ENCODE data around the gene PTPRT. TPM values are rescaled to one million over a fixed set of nuclear protein-coding genes. Genes with fewer than 3 reads are reported as not detected.
"Not testable (repeated sequence)": the region's sequence is repeated elsewhere in the genome, so short reads cannot be mapped to it uniquely, and the experiment has no call there.

Gene PTPRT
- total RNA-seq, 4 donors from 2014 or later = 0.72 to 2.5 (median 1.4) TPM

DNA sequence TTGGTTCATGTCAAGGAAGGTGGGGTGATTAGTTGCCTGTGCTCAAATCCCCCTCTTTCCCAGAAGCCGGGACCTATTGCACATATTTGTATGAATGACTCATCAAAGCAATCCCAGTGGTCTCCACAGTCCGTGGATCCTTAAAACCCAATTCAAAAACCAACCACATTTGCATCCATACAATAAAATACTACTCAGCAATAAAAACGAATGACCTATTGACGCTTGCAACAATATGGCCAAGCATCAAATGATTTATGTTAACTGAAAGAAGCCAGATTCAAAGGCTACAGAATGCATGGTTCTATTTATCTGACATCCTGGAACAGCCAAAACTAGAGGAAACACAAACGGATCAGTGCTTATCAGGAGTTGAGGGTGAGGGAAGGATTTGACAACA, 275.4 kb downstream of the PTPRT start:
- WGBS = 47% methylated on average over 5 of the region's 5 CpGs
- Histone ChIP-seq H3K27ac (no peak overlapping the region), H3K36me3 (no peaks in the 10 kb centered on the region), H3K9me3 (peaks cover 5% of the 10 kb centered on the region), H3K4me3 (no peak overlapping the region), H3K4me1 (no peaks in the 10 kb centered on the region), H3K27me3 (no peaks in the 10 kb centered on the region)
- DNase-seq (ENCODE audit: low spot score in 2 of 2) = no peak
- TF ChIP-seq POLR2A (IDR thresholded peaks at IDR 0.05) (no peak), EP300 (IDR thresholded peaks at IDR 0.05) (no peak), POLR2AphosphoS5 (IDR thresholded peaks at IDR 0.05) (no peak)
- TF ChIP-seq, protein P1, sequence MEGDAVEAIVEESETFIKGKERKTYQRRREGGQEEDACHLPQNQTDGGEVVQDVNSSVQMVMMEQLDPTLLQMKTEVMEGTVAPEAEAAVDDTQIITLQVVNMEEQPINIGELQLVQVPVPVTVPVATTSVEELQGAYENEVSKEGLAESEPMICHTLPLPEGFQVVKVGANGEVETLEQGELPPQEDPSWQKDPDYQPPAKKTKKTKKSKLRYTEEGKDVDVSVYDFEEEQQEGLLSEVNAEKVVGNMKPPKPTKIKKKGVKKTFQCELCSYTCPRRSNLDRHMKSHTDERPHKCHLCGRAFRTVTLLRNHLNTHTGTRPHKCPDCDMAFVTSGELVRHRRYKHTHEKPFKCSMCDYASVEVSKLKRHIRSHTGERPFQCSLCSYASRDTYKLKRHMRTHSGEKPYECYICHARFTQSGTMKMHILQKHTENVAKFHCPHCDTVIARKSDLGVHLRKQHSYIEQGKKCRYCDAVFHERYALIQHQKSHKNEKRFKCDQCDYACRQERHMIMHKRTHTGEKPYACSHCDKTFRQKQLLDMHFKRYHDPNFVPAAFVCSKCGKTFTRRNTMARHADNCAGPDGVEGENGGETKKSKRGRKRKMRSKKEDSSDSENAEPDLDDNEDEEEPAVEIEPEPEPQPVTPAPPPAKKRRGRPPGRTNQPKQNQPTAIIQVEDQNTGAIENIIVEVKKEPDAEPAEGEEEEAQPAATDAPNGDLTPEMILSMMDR (IDR thresholded peaks at IDR 0.05) = no peak

DNA sequence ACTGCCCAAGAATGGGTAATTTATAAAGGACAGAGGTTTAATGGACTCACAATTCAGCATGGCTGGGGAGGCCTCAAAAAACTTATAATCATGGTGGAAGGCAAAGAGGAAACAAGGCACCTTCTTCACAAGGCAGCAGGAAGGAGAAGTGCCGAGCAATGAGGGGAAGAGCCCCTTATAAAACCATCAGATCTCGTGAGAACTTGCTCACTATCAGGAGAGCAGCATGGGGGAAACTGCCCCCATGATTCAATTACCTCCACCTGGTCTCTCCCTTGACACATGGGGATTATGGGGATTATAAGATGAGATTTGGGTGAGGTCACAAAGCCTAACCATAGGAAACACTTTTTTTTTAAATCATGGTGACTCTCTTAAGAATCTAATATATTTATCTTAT, 278.9 kb downstream of the PTPRT start:
- not testable (repeated sequence) for H3K4me1 ChIP-seq; H3K27ac ChIP-seq; H3K36me3 ChIP-seq; H3K4me3 ChIP-seq; DNase-seq (ENCODE audit: low spot score in 2 of 2); H3K9me3 ChIP-seq; H3K27me3 ChIP-seq
- 65% methylated on average over 2 of the region's 2 CpGs for WGBS

DNA sequence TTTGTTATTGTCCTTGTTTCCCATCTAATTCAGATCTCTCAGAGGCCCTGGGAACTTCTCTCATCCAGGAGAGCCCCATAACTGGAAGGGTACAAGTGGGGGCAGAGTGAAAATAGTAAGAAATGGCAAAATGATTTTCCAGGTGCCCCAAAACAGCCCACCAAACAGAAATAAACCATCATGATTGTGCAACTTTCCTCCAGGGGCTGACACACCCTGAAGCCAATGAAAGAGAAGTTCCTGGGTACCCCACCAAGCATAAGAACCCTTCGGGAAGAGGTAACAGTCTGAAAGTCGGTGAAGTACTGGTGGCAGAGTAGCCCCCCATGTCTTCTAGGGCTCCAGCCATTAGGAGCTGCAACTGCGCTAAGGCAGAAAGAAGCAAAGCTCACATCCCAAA, 282.0 kb downstream of the PTPRT start:
- Histone ChIP-seq H3K9me3 (no peaks in the 10 kb centered on the region), H3K36me3 (no peaks in the 10 kb centered on the region), H3K4me1 (no peaks in the 10 kb centered on the region), H3K27ac (no peak overlapping the region), H3K4me3 (no peak overlapping the region), H3K27me3 (no peaks in the 10 kb centered on the region)
- WGBS = 91% methylated on average over 3 of the region's 3 CpGs
- no peak for TF ChIP-seq POLR2A (IDR thresholded peaks at IDR 0.05)
- TF ChIP-seq, protein P1 (IDR thresholded peaks at IDR 0.05) = no peak
- no peak for TF ChIP-seq POLR2AphosphoS5 (IDR thresholded peaks at IDR 0.05)
- DNase-seq (ENCODE audit: low spot score in 2 of 2) = no peak

DNA sequence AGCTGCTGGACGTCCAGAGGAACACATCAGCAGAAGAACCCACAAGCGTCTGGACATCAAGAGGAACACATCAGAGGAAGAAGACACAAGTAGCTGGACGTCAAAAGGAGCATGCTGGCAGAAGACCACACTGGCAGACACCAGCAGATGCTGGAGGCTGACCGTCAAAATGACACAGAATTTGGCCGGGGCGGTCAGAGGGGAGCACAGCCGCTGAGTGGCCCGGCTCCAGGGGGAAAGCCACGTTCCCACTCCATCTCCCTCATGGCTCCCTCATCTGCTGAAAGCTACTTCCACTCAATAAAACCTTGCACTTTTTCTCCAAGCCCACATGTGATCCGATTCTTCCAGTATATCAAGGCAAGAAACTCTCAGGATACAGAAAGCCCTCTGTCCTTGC, 283.6 kb downstream of the PTPRT start:
- no peaks in the 10 kb centered on the region for H3K36me3 ChIP-seq
- H3K9me3 ChIP-seq = no peaks in the 10 kb centered on the region
- H3K4me3 ChIP-seq = no peak overlapping the region
- no peaks in the 10 kb centered on the region for H3K27me3 ChIP-seq
- no peak for DNase-seq (ENCODE audit: low spot score in 2 of 2)
- WGBS = 71% methylated on average over 10 of the region's 10 CpGs
- H3K4me1 ChIP-seq = no peaks in the 10 kb centered on the region
- no peak overlapping the region for H3K27ac ChIP-seq
- TF ChIP-seq, protein P1 (IDR thresholded peaks at IDR 0.05) = no peak
- TF ChIP-seq POLR2AphosphoS5 (IDR thresholded peaks at IDR 0.05) (no peak), POLR2A (IDR thresholded peaks at IDR 0.05) (no peak), EP300 (IDR thresholded peaks at IDR 0.05) (no peak)

DNA sequence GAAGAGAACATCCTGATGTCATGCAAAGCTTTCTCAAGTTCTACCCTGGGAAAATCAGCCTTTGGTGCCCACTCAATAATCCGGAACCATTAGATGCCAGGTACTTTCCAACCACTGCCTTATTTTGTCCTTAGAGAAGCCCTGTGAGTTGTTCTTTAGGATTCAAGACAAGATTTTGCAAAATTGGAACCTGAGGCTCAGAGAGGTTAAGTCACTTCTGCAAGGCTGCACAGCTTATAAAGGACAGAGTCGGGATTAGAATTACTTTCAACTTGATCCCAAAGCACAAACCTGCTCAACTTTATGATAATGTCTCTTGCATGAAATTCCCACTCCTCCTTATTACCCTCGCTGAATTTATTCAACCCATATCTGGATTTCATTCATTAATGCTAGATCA, 287.2 kb downstream of the PTPRT start:
- Histone ChIP-seq H3K9me3 (no peaks in the 10 kb centered on the region), H3K4me1 (no peaks in the 10 kb centered on the region), H3K27me3 (no peaks in the 10 kb centered on the region), H3K36me3 (no peaks in the 10 kb centered on the region), H3K27ac (no peak overlapping the region), H3K4me3 (no peak overlapping the region)
- 84% methylated on average over 3 of the region's 3 CpGs for WGBS
- TF ChIP-seq, protein P1 (IDR thresholded peaks at IDR 0.05) = no peak
- TF ChIP-seq POLR2AphosphoS5 (IDR thresholded peaks at IDR 0.05) (no peak), EP300 (IDR thresholded peaks at IDR 0.05) (no peak), POLR2A (IDR thresholded peaks at IDR 0.05) (no peak)
- DNase-seq (ENCODE audit: low spot score in 2 of 2) = no peak

DNA sequence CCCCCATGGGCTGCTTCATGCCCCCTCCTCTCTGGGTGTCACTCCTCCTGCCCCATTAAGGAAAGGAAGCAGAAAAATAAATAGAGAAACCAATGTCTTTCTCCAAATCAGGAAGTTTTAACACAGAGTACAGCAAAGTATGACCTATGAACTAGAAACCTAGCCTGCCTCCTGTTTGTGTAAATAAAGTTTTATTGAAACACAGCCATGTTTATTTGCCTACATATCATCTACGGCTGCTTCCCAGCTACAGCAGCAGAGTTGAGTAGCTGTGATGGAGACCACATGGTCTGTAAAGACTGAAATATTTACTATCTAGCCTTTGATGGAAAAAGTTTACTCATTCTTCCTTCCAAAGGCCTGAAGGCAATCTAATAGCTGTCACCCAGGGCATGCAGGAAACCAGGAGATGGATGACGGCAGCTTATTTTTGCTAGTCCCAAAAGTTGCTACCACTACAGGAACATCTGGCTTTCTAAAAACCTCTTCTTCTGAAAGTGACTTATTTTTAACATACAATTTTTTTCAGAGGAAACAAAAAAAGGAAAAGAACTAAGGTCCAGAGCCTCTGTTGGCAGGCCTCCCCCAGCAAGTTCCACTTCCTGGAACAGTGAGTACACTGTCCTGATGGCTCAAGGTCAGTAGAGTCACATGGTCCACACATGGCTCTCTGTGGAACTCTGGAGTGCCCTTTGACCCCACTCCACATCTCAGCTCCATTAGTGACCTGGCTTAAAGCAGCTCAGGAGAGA, 287.8 kb downstream of the PTPRT start:
- WGBS = 58% methylated on average over 2 of the region's 2 CpGs
- no peaks in the 10 kb centered on the region for H3K36me3 ChIP-seq
- no peak for TF ChIP-seq POLR2A (IDR thresholded peaks at IDR 0.05)
- TF ChIP-seq, protein P1 (IDR thresholded peaks at IDR 0.05) = no peak
- TF ChIP-seq EP300 (IDR thresholded peaks at IDR 0.05) = no peak
- no peak for TF ChIP-seq POLR2AphosphoS5 (IDR thresholded peaks at IDR 0.05)
- DNase-seq (ENCODE audit: low spot score in 2 of 2) = no peak
- H3K4me3 ChIP-seq = no peak overlapping the region
- no peaks in the 10 kb centered on the region for H3K27me3 ChIP-seq
- H3K27ac ChIP-seq = no peak overlapping the region
- H3K4me1 ChIP-seq = no peaks in the 10 kb centered on the region
- no peaks in the 10 kb centered on the region for H3K9me3 ChIP-seq

DNA sequence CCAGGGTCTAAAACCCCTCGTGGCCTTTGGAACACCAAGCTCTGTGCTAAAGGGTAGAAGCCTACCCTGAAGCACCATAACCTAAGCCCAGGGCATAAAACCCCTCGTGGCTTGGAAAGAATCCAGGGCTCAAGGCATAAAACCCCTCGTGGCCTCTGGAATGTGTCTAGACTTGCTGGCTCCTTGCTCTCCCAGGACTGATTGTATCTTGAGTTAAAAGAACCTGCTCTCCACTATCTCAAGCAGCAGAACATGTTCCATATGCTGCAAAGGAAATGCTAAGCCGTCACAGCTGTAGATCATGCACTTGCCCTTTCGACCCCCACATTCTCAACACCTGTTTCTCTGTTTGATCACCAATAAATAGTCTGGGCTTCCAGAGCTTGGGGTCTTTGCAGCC, 288.9 kb downstream of the PTPRT start:
- not testable (repeated sequence) for H3K27ac ChIP-seq; H3K36me3 ChIP-seq; DNase-seq (ENCODE audit: low spot score in 2 of 2); H3K9me3 ChIP-seq; H3K27me3 ChIP-seq; H3K4me3 ChIP-seq; H3K4me1 ChIP-seq
- WGBS = 43% methylated on average over 4 of the region's 5 CpGs

Measured in suprapubic skin (tissue), 4 donors.